B cell (primary cell): ENCODE data around the gene MMAB.

Experiments
- EZH2 ChIP-seq: IDR thresholded peaks from 2 replicates; pipeline ENCODE4 v1.6.1; 2012; ENCODE audit warnings: borderline replicate concordance, low read depth, mild to moderate bottlenecking, moderate library complexity, low read length; ENCODE audit not compliant: insufficient read depth, poor library complexity, severe bottlenecking
- TF ChIP-seq, protein P1 (sequence below): fragments of 200-600 bp; IDR thresholded peaks from one replicate; pipeline ENCODE4 v1.8.0; 2022; ENCODE audit warnings: antibody characterized with exemption, mild to moderate bottlenecking

GRCh38 chr12:109615556-109616229 lies 42.4 kb upstream of the MMAB start:
- TF ChIP-seq, protein P1, sequence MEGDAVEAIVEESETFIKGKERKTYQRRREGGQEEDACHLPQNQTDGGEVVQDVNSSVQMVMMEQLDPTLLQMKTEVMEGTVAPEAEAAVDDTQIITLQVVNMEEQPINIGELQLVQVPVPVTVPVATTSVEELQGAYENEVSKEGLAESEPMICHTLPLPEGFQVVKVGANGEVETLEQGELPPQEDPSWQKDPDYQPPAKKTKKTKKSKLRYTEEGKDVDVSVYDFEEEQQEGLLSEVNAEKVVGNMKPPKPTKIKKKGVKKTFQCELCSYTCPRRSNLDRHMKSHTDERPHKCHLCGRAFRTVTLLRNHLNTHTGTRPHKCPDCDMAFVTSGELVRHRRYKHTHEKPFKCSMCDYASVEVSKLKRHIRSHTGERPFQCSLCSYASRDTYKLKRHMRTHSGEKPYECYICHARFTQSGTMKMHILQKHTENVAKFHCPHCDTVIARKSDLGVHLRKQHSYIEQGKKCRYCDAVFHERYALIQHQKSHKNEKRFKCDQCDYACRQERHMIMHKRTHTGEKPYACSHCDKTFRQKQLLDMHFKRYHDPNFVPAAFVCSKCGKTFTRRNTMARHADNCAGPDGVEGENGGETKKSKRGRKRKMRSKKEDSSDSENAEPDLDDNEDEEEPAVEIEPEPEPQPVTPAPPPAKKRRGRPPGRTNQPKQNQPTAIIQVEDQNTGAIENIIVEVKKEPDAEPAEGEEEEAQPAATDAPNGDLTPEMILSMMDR: no peak
- no peak for TF ChIP-seq EZH2
